ENCODE data around the gene FES. TPM values are rescaled to one million over a fixed set of nuclear protein-coding genes. Genes with fewer than 3 reads are reported as not detected.

FES gene
- polyA plus RNA-seq, 2 of the 4 experiments (the other 2 are of a cell fraction), result 0.39 to 0.50 TPM

- Histone ChIP-seq H3K4me2 (no peak overlapping the region), H3K9me3 (no peaks in the 10 kb centered on the region), H3K4me3 (no peak overlapping the region), H3K27ac (no peak overlapping the region), H3K4me1 (no peaks in the 10 kb centered on the region)
- ATAC-seq, result no peak
- 89% methylated on average over 22 of the region's 22 CpGs for whole genome bisulfite sequencing (ENCODE audit: missing lambda C conversion rate)
- DNase-seq (ENCODE audit: low read depth in 1 of 2, low spot score in 1 of 2), result no peak
- ChIA-PET CTCF (interaction anchor here (0.6 to 9.2 kb wide), 9 partner anchors 9 to 40 kb away, joined by 3 to 83 read pairs (median 4); partner anchors contain the start of genes HDDC3, MAN2A2, RCCD1 and UNC45A), POLR2A (no interaction called here)
- TF ChIP-seq REST (IDR thresholded peaks at IDR 0.05), result no peak
- FAIRE-seq, result no peak
Observed at GRCh38 chr15:90914305-90915080, 30.2 kb downstream of the FES start.

- CTCF ChIA-PET, result interaction anchor here (1.2 to 9.2 kb wide), 4 partner anchors 12 to 20 kb away, joined by 3 to 83 read pairs (median 16); partner anchors contain the start of genes HDDC3, MAN2A2 and UNC45A
- ATAC-seq, result no peak
- no peak for TF ChIP-seq ATOH8 (CRISPR knock-in tag; IDR thresholded peaks at IDR 0.05; ENCODE audit: low read depth)
- TF ChIP-seq RNF2 (IDR thresholded peaks at IDR 0.05; ENCODE audit: borderline replicate concordance, low read depth), result no peak
- TF ChIP-seq JUN (IDR thresholded peaks at IDR 0.05), result no peak
- TF ChIP-seq TP53 (CRISPR knock-in tag; IDR thresholded peaks at IDR 0.05), result no peak
- TF ChIP-seq ZC3H11A (IDR thresholded peaks at IDR 0.05), result no peak
Observed at GRCh38 chr15:90915216-90915807, 31.0 kb downstream of the FES start.

GRCh38 chr15:90915808-90916440 is 31.6 kb downstream of the FES start:
- FAIRE-seq, result no peak
- no peak for TF ChIP-seq EHF (CRISPR knock-in tag; IDR thresholded peaks at IDR 0.05)
- TF ChIP-seq EP300 (IDR thresholded peaks at IDR 0.05), result no peak
- no peak for TF ChIP-seq HOXB13 (CRISPR knock-in tag; IDR thresholded peaks at IDR 0.05; ENCODE audit: low read depth)
- TF ChIP-seq RAD21 (conservative IDR thresholded peaks at IDR 0.05 in 1 of 2, IDR thresholded peaks at IDR 0.05 in 1 of 2), result no peak
- no peak for TF ChIP-seq FOXS1 (CRISPR knock-in tag; IDR thresholded peaks at IDR 0.05)
- TF ChIP-seq SREBF2 (IDR thresholded peaks at IDR 0.05), result no peak
- TF ChIP-seq ZSCAN20 (CRISPR knock-in tag; IDR thresholded peaks at IDR 0.05), result no peak
- TF ChIP-seq CHD4 (IDR thresholded peaks at IDR 0.05; ENCODE audit: borderline replicate concordance), result no peak
- TF ChIP-seq MAZ (IDR thresholded peaks at IDR 0.05; ENCODE audit: borderline replicate concordance, low read depth, low read length), result no peak
- TF ChIP-seq TFCP2L1 (CRISPR knock-in tag; IDR thresholded peaks at IDR 0.05), result no peak
- Histone ChIP-seq H3K9me3 (no peaks in the 10 kb centered on the region), H3K4me2 (no peak overlapping the region), H3K4me1 (no peaks in the 10 kb centered on the region), H3K27ac (no peak overlapping the region), H3K4me3 (no peak overlapping the region)
- DNase-seq (ENCODE audit: low read depth in 1 of 2, low spot score in 1 of 2), result no peak
- WGBS (ENCODE audit: missing lambda C conversion rate), result 89% methylated on average over 22 of the region's 25 CpGs
- ATAC-seq, result no peak
- POLR2A ChIA-PET, result interaction anchor here (1.0 kb wide), 1 partner anchor 528 kb away, joined by 3 read pairs; the partner anchor contains the start of gene IQGAP1
- CTCF ChIA-PET, result interaction anchor here (1.4 to 9.2 kb wide), 3 partner anchors 9 to 16 kb away, joined by 3 to 83 read pairs (median 24); partner anchors contain the start of genes HDDC3 and MAN2A2

More at GRCh38 chr15:90915216-90915807, 31.0 kb downstream of the FES start:
- Histone ChIP-seq H3K4me2 (no peak overlapping the region), H3K4me3 (no peak overlapping the region), H3K4me1 (no peaks in the 10 kb centered on the region), H3K27ac (no peak overlapping the region), H3K9me3 (no peaks in the 10 kb centered on the region)
- DNase-seq (ENCODE audit: low read depth in 1 of 2, low spot score in 1 of 2), result no peak
- POLR2A ChIA-PET, result interaction anchor here (1.0 kb wide), 1 partner anchor 527 kb away, joined by 3 read pairs; the partner anchor contains the start of gene IQGAP1
- no peak for FAIRE-seq
- 89% methylated on average over 7 of the region's 7 CpGs for WGBS (ENCODE audit: missing lambda C conversion rate)
